Hepatocyte (in vitro differentiated cells): Measurements from ENCODE around the gene STARD10.

Source experiments
- EZH2phosphoT487 ChIP-seq: fragments of 200-600 bp; sonication (generic); IDR thresholded peaks from one replicate; pipeline ENCODE4 v1.6.1; 2018; ENCODE audit warnings: antibody characterized with exemption, mild to moderate bottlenecking, low read depth, moderate library complexity; ENCODE audit not compliant: unreplicated experiment, severe bottlenecking
- TF ChIP-seq, protein P1 (sequence below): fragments of 200-600 bp; sonication (generic); IDR thresholded peaks from 2 replicates; pipeline ENCODE4 v1.5.1; 2016; ENCODE audit warnings: antibody characterized with exemption, mild to moderate bottlenecking; ENCODE audit not compliant: poor library complexity

DNA sequence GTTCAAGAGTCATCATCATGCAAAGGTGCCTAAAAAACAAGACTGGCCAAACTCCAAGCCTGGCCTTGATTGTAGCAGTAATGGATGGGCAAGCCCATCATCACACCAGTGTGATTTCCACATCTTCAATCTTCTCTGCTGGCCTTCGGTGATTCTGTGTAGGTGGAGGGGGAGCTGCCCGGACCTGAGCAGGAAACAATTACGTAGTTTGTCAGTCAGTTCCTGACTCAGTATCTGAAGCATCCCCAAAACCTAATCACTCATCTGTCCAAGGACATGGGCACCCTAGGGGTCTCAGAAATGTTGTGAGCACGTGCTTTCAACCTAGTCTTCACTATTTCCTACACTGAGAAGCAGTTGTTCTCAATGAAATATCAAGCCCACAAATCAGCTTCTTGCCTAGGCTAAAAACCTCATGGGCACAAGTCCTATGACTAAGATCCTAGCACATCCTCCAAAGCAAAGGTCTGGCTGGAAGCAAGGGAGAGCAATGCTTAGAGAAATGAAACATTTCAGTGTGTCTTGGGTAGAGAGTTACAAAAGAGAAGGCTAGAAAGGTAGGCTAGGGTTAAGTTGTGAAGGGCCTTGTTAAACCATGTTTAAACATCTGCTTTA is 45.0 kb upstream of the STARD10 start:
- TF ChIP-seq, protein P1, sequence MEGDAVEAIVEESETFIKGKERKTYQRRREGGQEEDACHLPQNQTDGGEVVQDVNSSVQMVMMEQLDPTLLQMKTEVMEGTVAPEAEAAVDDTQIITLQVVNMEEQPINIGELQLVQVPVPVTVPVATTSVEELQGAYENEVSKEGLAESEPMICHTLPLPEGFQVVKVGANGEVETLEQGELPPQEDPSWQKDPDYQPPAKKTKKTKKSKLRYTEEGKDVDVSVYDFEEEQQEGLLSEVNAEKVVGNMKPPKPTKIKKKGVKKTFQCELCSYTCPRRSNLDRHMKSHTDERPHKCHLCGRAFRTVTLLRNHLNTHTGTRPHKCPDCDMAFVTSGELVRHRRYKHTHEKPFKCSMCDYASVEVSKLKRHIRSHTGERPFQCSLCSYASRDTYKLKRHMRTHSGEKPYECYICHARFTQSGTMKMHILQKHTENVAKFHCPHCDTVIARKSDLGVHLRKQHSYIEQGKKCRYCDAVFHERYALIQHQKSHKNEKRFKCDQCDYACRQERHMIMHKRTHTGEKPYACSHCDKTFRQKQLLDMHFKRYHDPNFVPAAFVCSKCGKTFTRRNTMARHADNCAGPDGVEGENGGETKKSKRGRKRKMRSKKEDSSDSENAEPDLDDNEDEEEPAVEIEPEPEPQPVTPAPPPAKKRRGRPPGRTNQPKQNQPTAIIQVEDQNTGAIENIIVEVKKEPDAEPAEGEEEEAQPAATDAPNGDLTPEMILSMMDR, result no peak
- TF ChIP-seq EZH2phosphoT487, result no peak
